Caco-2 (cell line): ENCODE results near the gene KIAA1755. TPM values are rescaled to one million over a fixed set of nuclear protein-coding genes. Genes with fewer than 3 reads are reported as not detected.

Experiments used
- BruUV-seq: library from RNA; stranded (reverse); fragments of 400-500 nt; replicated peaks from 2 replicates; lab custom pipeline; 2021; lab: Mats Ljungman, UMichigan
- CTCF ChIA-PET: fragments of 300-600 bp; sonication (Branson Sonifier 250); formaldehyde crosslinking; loops from one replicate; lab custom pipeline; 2022; ENCODE audit warnings: antibody characterized with exemption; lab: Charles Lee
- POLR2A ChIA-PET: fragments of 300-600 bp; sonication (Branson Sonifier 250); formaldehyde crosslinking; loops from one replicate; lab custom pipeline; 2022; ENCODE audit warnings: antibody characterized with exemption; lab: Charles Lee
- DNase-seq, 2 experiments: peaks; one replicate each; pipeline versions ENCODE4 v3.0.0 to v3.0.0-alpha.2; 2020 to 2022
- H3K27me3 ChIP-seq: replicated peaks from 2 replicates; pipeline ENCODE4 v1.6.0; 2011; ENCODE audit warnings: low read length; ENCODE audit not compliant: control insufficient read depth, insufficient read depth
- H3K36me3 ChIP-seq: 2 replicates; pipeline ENCODE4 v1.5.1; 2011; ENCODE audit warnings: low read length; ENCODE audit not compliant: control insufficient read depth, insufficient read depth
- H3K4me1 ChIP-seq: fragments of 250-450 bp; sonication (Bioruptor Pico); 2 replicates; pipeline ENCODE4 v1.5.1; 2020; ENCODE audit warnings: mild to moderate bottlenecking
- H3K4me3 ChIP-seq: 2 replicates; pipeline ENCODE4 v1.5.1; 2011; ENCODE audit warnings: low read depth, mild to moderate bottlenecking, control low read depth, low read length
- H3K9me3 ChIP-seq: fragments of 250-450 bp; sonication (Bioruptor Pico); 2 replicates; pipeline ENCODE4 v1.5.1; 2020; ENCODE audit warnings: mild to moderate bottlenecking, moderate library complexity
- H3K27ac Mint-ChIP-seq: one replicate; pipeline ENCODE4 v1.8.0; 2022; ENCODE audit warnings: mixed read lengths; ENCODE audit not compliant: unreplicated experiment
- H3K27me3 Mint-ChIP-seq: one replicate; pipeline ENCODE4 v1.8.0; 2022; ENCODE audit warnings: mixed read lengths; ENCODE audit not compliant: insufficient read depth, unreplicated experiment
- H3K36me3 Mint-ChIP-seq: one replicate; pipeline ENCODE4 v1.8.0; 2022; ENCODE audit warnings: mild to moderate bottlenecking, mixed read lengths; ENCODE audit not compliant: insufficient read depth, unreplicated experiment
- H3K4me1 Mint-ChIP-seq: one replicate; pipeline ENCODE4 v1.8.0; 2022; ENCODE audit warnings: low read depth, mixed read lengths; ENCODE audit not compliant: unreplicated experiment
- H3K4me3 Mint-ChIP-seq: one replicate; pipeline ENCODE4 v1.8.0; 2022; ENCODE audit warnings: mild to moderate bottlenecking, moderate library complexity, mixed read lengths; ENCODE audit not compliant: unreplicated experiment
- H3K9me3 Mint-ChIP-seq: one replicate; pipeline ENCODE4 v1.8.0; 2022; ENCODE audit warnings: mixed read lengths; ENCODE audit not compliant: unreplicated experiment
- CTCF ChIP-seq, 2 experiments: fragments of 200-600 bp in 1 of 2; IDR thresholded peaks; 1 replicate in 1 of 2; 2 replicates in 1 of 2; pipeline versions ENCODE4 v1.5.1 to v1.8.0; 2011 to 2022; ENCODE audit warnings: antibody characterized with exemption in 1 of 2, control low read depth in 1 of 2, inconsistent platforms in 1 of 2, low read depth in 1 of 2, low read length in 1 of 2, mild to moderate bottlenecking in 1 of 2, moderate library complexity in 1 of 2; ENCODE audit not compliant: insufficient read depth in 1 of 2, severe bottlenecking in 1 of 2, unreplicated experiment in 1 of 2
- intact Hi-C: fragments of 100-400 bp; cut with micrococcal nuclease; formaldehyde crosslinking; loops from one replicate; pipeline ENCODE4 v1.10.0; 2022; ENCODE audit not compliant: unreplicated experiment
- total RNA-seq: library from RNA; stranded (reverse); gene quantifications from 2 replicates; pipeline ENCODE4 v1.2.3, GENCODE V29; 2022

Gene KIAA1755
- total RNA-seq, 1 experiment from 2014 or later, result 0.20 TPM

DNA sequence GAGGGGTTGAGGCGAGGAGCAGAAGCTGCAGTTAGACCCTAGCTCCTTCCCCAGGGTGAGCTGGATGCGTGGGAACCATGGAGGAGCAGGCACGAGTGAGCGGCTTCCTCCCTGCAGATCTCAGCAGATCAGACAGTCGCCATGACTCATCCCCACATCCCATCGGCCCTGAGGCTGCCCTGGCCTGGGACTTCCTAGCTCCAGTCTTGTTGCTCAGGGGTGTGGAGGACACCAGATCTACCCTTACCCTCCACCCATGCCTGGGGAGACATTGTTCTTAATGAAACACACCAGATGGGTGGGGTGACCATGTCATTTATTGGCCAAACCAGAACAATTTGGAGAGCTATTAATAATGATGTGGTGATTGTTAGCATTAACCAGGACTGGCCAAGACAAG lies 59.2 kb downstream of the KIAA1755 start:
- Mint-ChIP-seq H3K27me3 (peaks cover 6% of the 10 kb centered on the region), H3K4me1 (no peaks in the 10 kb centered on the region), H3K36me3 (no peaks in the 10 kb centered on the region), H3K27ac (no peak overlapping the region), H3K9me3 (peaks cover 3% of the 10 kb centered on the region), H3K4me3 (no peak overlapping the region)
- DNase-seq, result peak in 1 of 2 experiments; percentile 50
- Histone ChIP-seq H3K9me3 (peaks cover 7% of the 10 kb centered on the region), H3K36me3 (no peaks in the 10 kb centered on the region), H3K27me3 (no peaks in the 10 kb centered on the region), H3K4me1 (0 out of 2 replicates have a peak, but pooled peaks cover 6% of the 10 kb centered on the region), H3K4me3 (no peak overlapping the region)
- CTCF ChIA-PET, result interaction anchor here (0.6 to 1.3 kb wide), 2 partner anchors 144 to 209 kb away, joined by 3 read pairs; no protein-coding TSS in a partner anchor
- TF ChIP-seq CTCF (IDR thresholded peaks at IDR 0.05; ENCODE audit: insufficient read depth in 1 of 2, low read depth in 1 of 2, low read length in 1 of 2, severe bottlenecking in 1 of 2, unreplicated experiment in 1 of 2), result no peak
- POLR2A ChIA-PET, result no interaction called here
- no TSS peak for BruUV-seq
- intact Hi-C loops, result no loop called here

GRCh38 chr20:38200646-38201045 lies 59.9 kb downstream of the KIAA1755 start:
- H3K27me3 Mint-ChIP-seq, result peaks cover 6% of the 10 kb centered on the region
- no peak overlapping the region for H3K4me3 Mint-ChIP-seq
- no peak overlapping the region for H3K4me3 ChIP-seq
- ChIA-PET POLR2A (no interaction called here), CTCF (no interaction called here)
- H3K36me3 ChIP-seq, result no peaks in the 10 kb centered on the region
- no peak for TF ChIP-seq CTCF (IDR thresholded peaks at IDR 0.05; ENCODE audit: insufficient read depth in 1 of 2, low read depth in 1 of 2, low read length in 1 of 2, severe bottlenecking in 1 of 2, unreplicated experiment in 1 of 2)
- intact Hi-C loops, result no loop called here
- no peaks in the 10 kb centered on the region for H3K9me3 Mint-ChIP-seq
- no peak overlapping the region for H3K27ac Mint-ChIP-seq
- peak in 1 of 2 experiments; percentile 37 for DNase-seq
- H3K4me1 ChIP-seq, result 0 out of 2 replicates have a peak, but pooled peaks cover 6% of the 10 kb centered on the region
- no peaks in the 10 kb centered on the region for H3K27me3 ChIP-seq
- no peaks in the 10 kb centered on the region for H3K36me3 Mint-ChIP-seq
- no peaks in the 10 kb centered on the region for H3K9me3 ChIP-seq
- H3K4me1 Mint-ChIP-seq, result no peaks in the 10 kb centered on the region
- BruUV-seq, result no TSS peak

- Mint-ChIP-seq H3K4me1 (no peaks in the 10 kb centered on the region), H3K27me3 (peaks cover 3% of the 10 kb centered on the region), H3K36me3 (no peaks in the 10 kb centered on the region), H3K27ac (no peak overlapping the region), H3K9me3 (peaks cover 2% of the 10 kb centered on the region), H3K4me3 (no peak overlapping the region)
- ChIA-PET CTCF (no interaction called here), POLR2A (interaction anchor here (0.7 kb wide), 2 partner anchors 39 to 142 kb away, joined by 3 read pairs; no protein-coding TSS in a partner anchor)
- Histone ChIP-seq H3K4me3 (no peak overlapping the region), H3K4me1 (0 out of 2 replicates have a peak, but pooled peaks cover 6% of the 10 kb centered on the region), H3K27me3 (no peaks in the 10 kb centered on the region), H3K36me3 (no peaks in the 10 kb centered on the region), H3K9me3 (no peaks in the 10 kb centered on the region)
- no TSS peak for BruUV-seq
- intact Hi-C loops, result no loop called here
- peak in 1 of 2 experiments; percentile 37 for DNase-seq
- no peak for TF ChIP-seq CTCF (IDR thresholded peaks at IDR 0.05; ENCODE audit: insufficient read depth in 1 of 2, low read depth in 1 of 2, low read length in 1 of 2, severe bottlenecking in 1 of 2, unreplicated experiment in 1 of 2)
These were observed 60.8 kb downstream of the KIAA1755 start for GRCh38 chr20:38199501-38200390.
